PFSK-1 (cell line): ENCODE measurements around the gene POU3F2.

ENCODE experiments used
- POLR2AphosphoS5 ChIP-seq: IDR thresholded peaks from 2 replicates; pipeline ENCODE4 v1.6.1; 2012; ENCODE audit warnings: low read depth, mild to moderate bottlenecking, control low read depth, low read length, moderate library complexity
- TAF1 ChIP-seq: IDR thresholded peaks from 2 replicates; pipeline ENCODE4 v1.6.1; 2012; ENCODE audit warnings: low read length, control low read depth, borderline replicate concordance; ENCODE audit not compliant: insufficient read depth

DNA sequence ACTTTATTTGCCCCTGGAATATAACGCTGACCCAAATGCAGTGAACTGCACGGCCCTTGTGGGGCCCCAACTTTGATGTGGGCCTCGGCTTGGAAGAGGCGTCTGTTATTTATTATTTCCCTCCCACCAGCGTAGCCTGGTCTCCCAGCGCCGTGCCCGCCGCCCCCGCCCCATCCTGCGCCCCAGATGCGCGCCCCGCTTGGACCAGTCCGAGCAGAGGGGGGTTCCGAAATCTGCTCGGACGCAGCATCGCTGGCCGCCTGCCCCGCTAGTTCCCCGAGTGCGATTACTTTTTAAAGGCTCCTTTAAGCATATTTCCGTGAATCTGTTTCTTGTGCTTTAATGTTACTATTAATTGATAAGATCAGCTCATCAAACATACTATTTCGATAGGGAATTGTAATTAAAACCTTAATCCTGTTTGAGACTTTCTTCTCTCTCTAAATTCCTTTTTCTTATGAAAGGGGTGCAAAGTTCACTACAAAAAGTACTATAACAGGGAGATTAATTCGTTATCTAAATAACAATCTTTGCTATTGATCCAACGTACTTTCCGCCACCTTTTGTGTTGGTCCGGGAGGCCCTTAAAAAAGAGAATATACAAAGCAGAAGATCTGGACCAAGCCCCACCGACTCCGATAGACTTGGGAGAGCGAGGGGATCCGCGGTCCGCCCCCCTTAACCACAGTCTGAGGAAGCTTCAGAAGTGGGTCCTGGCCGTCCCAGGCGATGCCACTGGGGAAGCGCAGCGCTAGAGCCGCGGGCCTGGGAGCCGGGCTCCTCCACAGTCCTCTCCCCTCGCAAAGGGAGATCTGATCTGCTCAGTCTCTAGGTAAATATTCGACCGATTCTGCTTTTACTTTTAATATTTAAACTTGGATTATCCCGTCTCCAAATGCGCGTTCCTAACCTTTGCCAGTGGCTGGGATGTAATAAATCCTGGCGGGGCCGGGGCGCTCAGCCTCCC, 10.2 kb downstream of the POU3F2 start:
- TF ChIP-seq POLR2AphosphoS5 (no peak), TAF1 (no peak)
